GDM1 (cell line): ENCODE results near the gene NPAT.

Source experiments
- DNase-seq: peaks from one replicate; lab custom pipeline; 2025; lab: John Stamatoyannopoulos, UW

NPAT gene

GRCh38 chr11:108222574-108223347 is at the start of gene NPAT, which contains the start of gene ATM:
Gene NPAT, minus strand, starts transcription at chr11:108222638. Its CDS starts 102 bp downstream, at chr11:108222536.
Gene ATM, plus strand, starts transcription at chr11:108223067. Its CDS starts 4,558 bp downstream, at chr11:108227625.
- peak; percentile 99 for DNase-seq

- no peak for DNase-seq
These were observed 47.1 kb upstream of the NPAT start for GRCh38 chr11:108269583-108269982.

- no peak for DNase-seq
These were observed 30.7 kb upstream of the NPAT start for GRCh38 chr11:108253176-108253575.

- DNase-seq = no peak
These were observed 24.4 kb upstream of the NPAT start for GRCh38 chr11:108246885-108247284.

- DNase-seq = no peak
These were observed 23.9 kb upstream of the NPAT start for GRCh38 chr11:108246308-108246707.

- no peak for DNase-seq
These were observed 20.0 kb upstream of the NPAT start for GRCh38 chr11:108242422-108242821.

- no peak for DNase-seq
These were observed 19.0 kb upstream of the NPAT start for GRCh38 chr11:108241330-108242037.

- DNase-seq = no peak
These were observed 16.6 kb upstream of the NPAT start for GRCh38 chr11:108239076-108239475.

GRCh38 chr11:108237058-108237481 is 14.6 kb upstream of the NPAT start:
- no peak for DNase-seq

- DNase-seq = no peak
These were observed 13.2 kb upstream of the NPAT start for GRCh38 chr11:108235633-108236032.

GRCh38 chr11:108235192-108235591 is 12.8 kb upstream of the NPAT start:
- no peak for DNase-seq

- DNase-seq = no peak
These were observed 11.0 kb upstream of the NPAT start for GRCh38 chr11:108233277-108233945.

GRCh38 chr11:108228251-108228650 is 5.8 kb upstream of the NPAT start:
- DNase-seq = no peak

- DNase-seq = no peak
These were observed 3.6 kb upstream of the NPAT start for GRCh38 chr11:108226036-108226435.

- no peak for DNase-seq
These were observed 2.7 kb upstream of the NPAT start for GRCh38 chr11:108224911-108225786.

GRCh38 chr11:108224366-108224765 is 1.9 kb upstream of the NPAT start:
- DNase-seq = no peak

- no peak for DNase-seq
These were observed 1.1 kb upstream of the NPAT start for GRCh38 chr11:108223348-108224149.

GRCh38 chr11:108221911-108222573 is 396 bp downstream of the NPAT start:
- DNase-seq = no peak

GRCh38 chr11:108221371-108221770 is 1.1 kb downstream of the NPAT start:
- DNase-seq = no peak

GRCh38 chr11:108220721-108221336 is 1.6 kb downstream of the NPAT start:
- no peak for DNase-seq
